GM12878 (cell line): ENCODE data around the gene MTCL3.

Source experiments
- ATAC-seq: fragments of 200-7000 bp; cut with Tn5 transposase; 3 replicates; pipeline ENCODE4 v1.9.1; 2020; ENCODE audit warnings: mild to moderate bottlenecking, moderate library complexity
- BruUV-seq: library from RNA; stranded (reverse); fragments of 400-500 nt; replicated peaks from 2 replicates; lab custom pipeline; 2021; lab: Mats Ljungman, UMichigan
- CTCF ChIA-PET: fragments of 300-600 bp; sonication (Branson Sonifier 250); formaldehyde crosslinking; extraction: SDS; loops from one replicate; lab custom pipeline; 2021; ENCODE audit warnings: inconsistent platforms; lab: Yijun Ruan, JAX
- POLR2A ChIA-PET: fragments of 350-600 bp; formaldehyde crosslinking; extraction: SDS; loops from one replicate; lab custom pipeline; 2021; ENCODE audit warnings: inconsistent platforms; lab: Charles Lee
- RAD21 ChIA-PET: fragments of 300-600 bp; sonication (Branson Sonifier 250); formaldehyde crosslinking; loops from one replicate; lab custom pipeline; 2023; ENCODE audit warnings: antibody characterized with exemption; ENCODE audit not compliant: unreplicated experiment; lab: Charles Lee
- SMC1A ChIA-PET: fragments of 300-600 bp; sonication (Branson Sonifier 250); formaldehyde crosslinking; loops from one replicate; lab custom pipeline; 2023; ENCODE audit not compliant: unreplicated experiment, uncharacterized antibody; lab: Charles Lee
- DNase-seq: peaks from one replicate; pipeline ENCODE4 v3.0.0-alpha.2; 2011; ENCODE audit warnings: low read depth, low spot score
- FAIRE-seq: peaks from 3 replicates; lab custom pipeline; 2011; peaks lifted over from hg19 to GRCh38; lab: Jason Lieb, UNC
- H2AFZ ChIP-seq: 2 replicates; pipeline ENCODE4 v1.6.0; 2011; ENCODE audit warnings: low read depth, low read length, control low read depth; ENCODE audit not compliant: control insufficient read depth
- H3K27ac ChIP-seq: 2 replicates; pipeline ENCODE4 v1.5.1; 2011; ENCODE audit warnings: control low read depth; ENCODE audit not compliant: control insufficient read depth, insufficient read depth
- H3K27me3 ChIP-seq, 2 experiments: replicated peaks in 1 of 2; 2 replicates each; pipeline versions ENCODE4 v1.6.0 to v1.6.1; 2011; ENCODE audit warnings: low read length in 1 of 2; ENCODE audit not compliant: control insufficient read depth in 2 of 2, insufficient read depth in 2 of 2
- H3K36me3 ChIP-seq, 2 experiments: 2 replicates each; pipeline ENCODE4 v1.5.1; 2011; ENCODE audit warnings: low read length in 1 of 2; ENCODE audit not compliant: control insufficient read depth in 2 of 2, insufficient read depth in 2 of 2
- H3K4me1 ChIP-seq: 2 replicates; pipeline ENCODE4 v1.6.1; 2011; ENCODE audit warnings: mild to moderate bottlenecking, low read length, moderate library complexity, mixed read lengths; ENCODE audit not compliant: control insufficient read depth, insufficient read depth
- H3K4me2 ChIP-seq: 2 replicates; pipeline ENCODE4 v1.6.0; 2011; ENCODE audit warnings: control low read depth; ENCODE audit not compliant: control insufficient read depth, insufficient read depth
- H3K4me3 ChIP-seq: fragments of 200-600 bp; sonication (generic); 2 replicates; pipeline ENCODE4 v1.5.1; 2016
- H3K79me2 ChIP-seq: 2 replicates; pipeline ENCODE4 v1.6.0; 2011; ENCODE audit warnings: low read length; ENCODE audit not compliant: control insufficient read depth, insufficient read depth
- H3K9ac ChIP-seq: 2 replicates; pipeline ENCODE4 v1.8.0; 2011; ENCODE audit warnings: low read length, control low read depth, mixed read lengths; ENCODE audit not compliant: control insufficient read depth, insufficient read depth
- H3K9me3 ChIP-seq: replicated peaks from 3 replicates; pipeline ENCODE4 v1.5.1; 2011; ENCODE audit warnings: mild to moderate bottlenecking, low read length; ENCODE audit not compliant: control insufficient read depth, insufficient read depth
- H4K20me1 ChIP-seq: 2 replicates; pipeline ENCODE4 v1.6.0; 2011; ENCODE audit not compliant: control insufficient read depth, insufficient read depth
- CEBPB ChIP-seq, 2 experiments: fragments of 150-350 bp in 1 of 2; IDR thresholded peaks; 2 replicates each; pipeline ENCODE4 v1.6.1; 2012 to 2014; ENCODE audit warnings: low read depth in 2 of 2, low read length in 2 of 2, borderline replicate concordance in 1 of 2, inconsistent platforms in 1 of 2
- DPF2 ChIP-seq: fragments of 450-650 bp; IDR thresholded peaks from 2 replicates; pipeline ENCODE4 v1.6.1; 2017; ENCODE audit warnings: mild to moderate bottlenecking
- EP300 ChIP-seq, 2 experiments: fragments of 150-350 bp in 1 of 2; IDR thresholded peaks; 2 replicates each; pipeline ENCODE4 v1.6.1; 2011 to 2012; ENCODE audit warnings: low read depth in 2 of 2, low read length in 2 of 2, borderline replicate concordance in 1 of 2, improper control_type of control experiment in 1 of 2, inconsistent platforms in 1 of 2; ENCODE audit not compliant: control insufficient read depth in 1 of 2
- FOS ChIP-seq: IDR thresholded peaks from 3 replicates; pipeline ENCODE4 v1.6.1; 2011; ENCODE audit warnings: borderline replicate concordance; ENCODE audit not compliant: insufficient read length; ENCODE audit errors: extremely low read depth
- MYB ChIP-seq: fragments of 150-350 bp; IDR thresholded peaks from 2 replicates; pipeline ENCODE4 v1.6.1; 2014; ENCODE audit warnings: mild to moderate bottlenecking, low read depth, low read length, borderline replicate concordance
- RFX5 ChIP-seq: IDR thresholded peaks from 2 replicates; pipeline ENCODE4 v1.6.1; 2011; ENCODE audit warnings: low read depth, low read length, improper control_type of control experiment
- SMAD5 ChIP-seq: IDR thresholded peaks from 2 replicates; pipeline ENCODE4 v1.6.1; 2016; ENCODE audit warnings: antibody characterized with exemption, low read depth
- YY1 ChIP-seq: IDR thresholded peaks from 2 replicates; pipeline ENCODE4 v1.6.1; 2011; ENCODE audit warnings: low read depth, mild to moderate bottlenecking, low read length
- whole genome bisulfite sequencing: methylation state at CpG from one replicate; pipeline ENCODE4 v1.1.6; 2016; ENCODE audit warnings: low lambda C conversion rate; ENCODE audit not compliant: insufficient replicate concordance, insufficient coverage; ENCODE audit errors: missing lambda C conversion rate; 5-methylcytosine and 5-hydroxymethylcytosine counted together
- in situ Hi-C: fragments of 300-500 bp; cut with MboI; formaldehyde crosslinking; loops from 9 replicates; pipeline ENCODE4 v1.14.3; 2018; ENCODE audit warnings: mixed read lengths
- intact Hi-C: fragments of 100-400 bp; cut with micrococcal nuclease; formaldehyde crosslinking; loops from one replicate; pipeline ENCODE4 v1.14.2; 2022; ENCODE audit not compliant: unreplicated experiment
- TF ChIP-seq, protein P1 (sequence below): IDR thresholded peaks from 2 replicates; pipeline ENCODE4 v1.6.1; 2011; ENCODE audit warnings: mild to moderate bottlenecking, low read depth, low read length, moderate library complexity; ENCODE audit not compliant: insufficient replicate concordance
- TF ChIP-seq, protein P2 (sequence below): fragments of 450-650 bp; IDR thresholded peaks from 2 replicates; pipeline ENCODE4 v1.6.1; 2016; ENCODE audit warnings: mild to moderate bottlenecking, moderate library complexity, borderline replicate concordance
- TF ChIP-seq, protein P3 (sequence below): fragments of 450-650 bp; conservative IDR thresholded peaks from 2 replicates; pipeline ENCODE4 v1.6.1; 2017; ENCODE audit warnings: mild to moderate bottlenecking, moderate library complexity

Gene MTCL3

DNA sequence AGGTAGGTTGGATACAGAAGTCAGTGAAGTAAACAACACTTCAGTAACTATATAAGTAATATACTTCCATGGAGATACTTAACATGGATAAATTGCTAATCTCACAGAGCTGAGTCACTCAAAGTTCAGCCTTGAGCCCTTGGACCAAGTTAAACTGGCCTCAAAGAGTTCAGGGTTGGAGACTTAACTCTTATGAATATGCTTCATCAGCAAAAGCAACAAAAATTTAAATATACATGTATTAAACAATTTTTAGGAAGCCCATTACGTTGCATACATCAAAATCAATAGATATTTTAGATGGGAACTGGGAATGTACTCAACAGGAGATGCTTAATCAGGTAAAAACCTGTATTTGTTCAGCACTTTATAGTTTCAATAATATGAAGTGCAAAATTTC, 12.2 kb downstream of the MTCL3 start (continued):
- TF ChIP-seq DPF2 (no peak), EP300 (IDR thresholded peaks at IDR 0.05; ENCODE audit: borderline replicate concordance in 1 of 2, control insufficient read depth in 1 of 2, low read depth in 2 of 2, low read length in 2 of 2) (no peak), MYB (no peak), RFX5 (no peak)
- TF ChIP-seq, all 136 proteins: peak for 0

DNA sequence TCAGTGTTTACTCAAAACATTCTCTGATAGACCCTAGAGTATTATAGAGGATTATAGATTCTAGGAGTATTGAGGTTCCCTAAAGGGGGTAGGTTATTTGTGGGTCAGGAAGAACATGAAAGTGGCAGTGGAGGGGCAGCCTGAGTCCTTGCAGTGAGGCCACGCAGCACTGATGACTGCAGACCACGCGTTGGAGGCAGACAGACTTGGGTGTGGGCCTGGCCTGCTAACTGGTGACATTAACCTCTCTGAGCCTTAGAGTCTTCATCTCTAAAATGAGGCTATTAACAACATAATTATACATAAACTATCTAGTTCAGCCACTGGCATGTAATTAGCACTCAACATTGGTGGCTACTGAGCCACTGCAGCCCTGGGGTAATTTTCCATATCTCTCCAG, 16.1 kb downstream of the MTCL3 start:
- no TSS peak for BruUV-seq
- Histone ChIP-seq H3K27me3 (no peaks in the 10 kb centered on the region), H3K9me3 (no peaks in the 10 kb centered on the region), H3K79me2 (no peaks in the 10 kb centered on the region), H3K4me2 (no peak overlapping the region), H3K9ac (no peak overlapping the region), H3K27ac (no peak overlapping the region), H3K36me3 (no peaks in the 10 kb centered on the region), H2AFZ (no peak overlapping the region), H4K20me1 (no peaks in the 10 kb centered on the region), H3K4me1 (no peaks in the 10 kb centered on the region), H3K4me3 (no peak overlapping the region)
- ATAC-seq (no peak), DNase-seq (no peak), FAIRE-seq (no peak)
- CTCF ChIA-PET = interaction anchor here (1.0 to 3.3 kb wide), 3 partner anchors 9 to 14 kb away, joined by 4 to 16 read pairs (median 4); no protein-coding TSS in a partner anchor
- intact Hi-C loops = no loop called here
- POLR2A ChIA-PET = no interaction called here
- RAD21 ChIA-PET = no interaction called here
- in situ Hi-C loops = no loop called here
- WGBS = 75% methylated on average over 3 of the region's 3 CpGs
- SMC1A ChIA-PET = interaction anchor here (0.8 to 1.7 kb wide), 3 partner anchors 14 to 18 kb away, joined by 3 to 4 read pairs (median 3); no protein-coding TSS in a partner anchor
- TF ChIP-seq, protein P1, sequence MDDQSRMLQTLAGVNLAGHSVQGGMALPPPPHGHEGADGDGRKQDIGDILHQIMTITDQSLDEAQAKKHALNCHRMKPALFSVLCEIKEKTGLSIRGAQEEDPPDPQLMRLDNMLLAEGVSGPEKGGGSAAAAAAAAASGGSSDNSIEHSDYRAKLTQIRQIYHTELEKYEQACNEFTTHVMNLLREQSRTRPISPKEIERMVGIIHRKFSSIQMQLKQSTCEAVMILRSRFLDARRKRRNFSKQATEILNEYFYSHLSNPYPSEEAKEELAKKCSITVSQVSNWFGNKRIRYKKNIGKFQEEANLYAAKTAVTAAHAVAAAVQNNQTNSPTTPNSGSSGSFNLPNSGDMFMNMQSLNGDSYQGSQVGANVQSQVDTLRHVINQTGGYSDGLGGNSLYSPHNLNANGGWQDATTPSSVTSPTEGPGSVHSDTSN = no peak
- TF ChIP-seq, protein P2, sequence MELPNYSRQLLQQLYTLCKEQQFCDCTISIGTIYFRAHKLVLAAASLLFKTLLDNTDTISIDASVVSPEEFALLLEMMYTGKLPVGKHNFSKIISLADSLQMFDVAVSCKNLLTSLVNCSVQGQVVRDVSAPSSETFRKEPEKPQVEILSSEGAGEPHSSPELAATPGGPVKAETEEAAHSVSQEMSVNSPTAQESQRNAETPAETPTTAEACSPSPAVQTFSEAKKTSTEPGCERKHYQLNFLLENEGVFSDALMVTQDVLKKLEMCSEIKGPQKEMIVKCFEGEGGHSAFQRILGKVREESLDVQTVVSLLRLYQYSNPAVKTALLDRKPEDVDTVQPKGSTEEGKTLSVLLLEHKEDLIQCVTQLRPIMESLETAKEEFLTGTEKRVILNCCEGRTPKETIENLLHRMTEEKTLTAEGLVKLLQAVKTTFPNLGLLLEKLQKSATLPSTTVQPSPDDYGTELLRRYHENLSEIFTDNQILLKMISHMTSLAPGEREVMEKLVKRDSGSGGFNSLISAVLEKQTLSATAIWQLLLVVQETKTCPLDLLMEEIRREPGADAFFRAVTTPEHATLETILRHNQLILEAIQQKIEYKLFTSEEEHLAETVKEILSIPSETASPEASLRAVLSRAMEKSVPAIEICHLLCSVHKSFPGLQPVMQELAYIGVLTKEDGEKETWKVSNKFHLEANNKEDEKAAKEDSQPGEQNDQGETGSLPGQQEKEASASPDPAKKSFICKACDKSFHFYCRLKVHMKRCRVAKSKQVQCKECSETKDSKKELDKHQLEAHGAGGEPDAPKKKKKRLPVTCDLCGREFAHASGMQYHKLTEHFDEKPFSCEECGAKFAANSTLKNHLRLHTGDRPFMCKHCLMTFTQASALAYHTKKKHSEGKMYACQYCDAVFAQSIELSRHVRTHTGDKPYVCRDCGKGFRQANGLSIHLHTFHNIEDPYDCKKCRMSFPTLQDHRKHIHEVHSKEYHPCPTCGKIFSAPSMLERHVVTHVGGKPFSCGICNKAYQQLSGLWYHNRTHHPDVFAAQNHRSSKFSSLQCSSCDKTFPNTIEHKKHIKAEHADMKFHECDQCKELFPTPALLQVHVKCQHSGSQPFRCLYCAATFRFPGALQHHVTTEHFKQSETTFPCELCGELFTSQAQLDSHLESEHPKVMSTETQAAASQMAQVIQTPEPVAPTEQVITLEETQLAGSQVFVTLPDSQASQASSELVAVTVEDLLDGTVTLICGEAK = no peak
- TF ChIP-seq YY1 = no peak
- TF ChIP-seq SMAD5 = no peak
- TF ChIP-seq, protein P3, sequence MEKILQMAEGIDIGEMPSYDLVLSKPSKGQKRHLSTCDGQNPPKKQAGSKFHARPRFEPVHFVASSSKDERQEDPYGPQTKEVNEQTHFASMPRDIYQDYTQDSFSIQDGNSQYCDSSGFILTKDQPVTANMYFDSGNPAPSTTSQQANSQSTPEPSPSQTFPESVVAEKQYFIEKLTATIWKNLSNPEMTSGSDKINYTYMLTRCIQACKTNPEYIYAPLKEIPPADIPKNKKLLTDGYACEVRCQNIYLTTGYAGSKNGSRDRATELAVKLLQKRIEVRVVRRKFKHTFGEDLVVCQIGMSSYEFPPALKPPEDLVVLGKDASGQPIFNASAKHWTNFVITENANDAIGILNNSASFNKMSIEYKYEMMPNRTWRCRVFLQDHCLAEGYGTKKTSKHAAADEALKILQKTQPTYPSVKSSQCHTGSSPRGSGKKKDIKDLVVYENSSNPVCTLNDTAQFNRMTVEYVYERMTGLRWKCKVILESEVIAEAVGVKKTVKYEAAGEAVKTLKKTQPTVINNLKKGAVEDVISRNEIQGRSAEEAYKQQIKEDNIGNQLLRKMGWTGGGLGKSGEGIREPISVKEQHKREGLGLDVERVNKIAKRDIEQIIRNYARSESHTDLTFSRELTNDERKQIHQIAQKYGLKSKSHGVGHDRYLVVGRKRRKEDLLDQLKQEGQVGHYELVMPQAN = no peak
- TF ChIP-seq EP300 (IDR thresholded peaks at IDR 0.05; ENCODE audit: borderline replicate concordance in 1 of 2, control insufficient read depth in 1 of 2, low read depth in 2 of 2, low read length in 2 of 2) = no peak
- TF ChIP-seq CEBPB (IDR thresholded peaks at IDR 0.05; ENCODE audit: borderline replicate concordance in 1 of 2, low read depth in 2 of 2, low read length in 2 of 2) = no peak
- TF ChIP-seq FOS = no peak
